22Rv1 (cell line): ENCODE results near the gene MIEF1.

Experiments
- CTCF ChIP-seq: fragments of 450-650 bp; IDR thresholded peaks from 2 replicates; pipeline ENCODE4 v1.5.1; 2017; ENCODE audit warnings: mild to moderate bottlenecking
- ZFX ChIP-seq: fragments of 450-650 bp; IDR thresholded peaks from 2 replicates; pipeline ENCODE4 v1.6.1; 2017; ENCODE audit warnings: antibody characterized with exemption, borderline replicate concordance

- TF ChIP-seq CTCF (no peak), ZFX (no peak)
Measured at GRCh38 chr22:39512026-39512425, 9.9 kb downstream of the MIEF1 start.
